ENCODE data around the gene RPS27. TPM values are rescaled to one million over a fixed set of nuclear protein-coding genes. Genes with fewer than 3 reads are reported as not detected.

Gene RPS27
- total and polyA plus RNA-seq, 10 of the 15 experiments (the other 5 are each of a cell fraction or from before 2014, with no cell fraction given), result 2,708 to 14,234 (median 8,874) TPM

- intact Hi-C loops (cut with micrococcal nuclease; ENCODE audit: unreplicated experiment) (loop anchor here (1.0 to 5.0 kb wide), 3 partner anchors 23 to 161 kb away; no protein-coding TSS in a partner anchor), in situ Hi-C loops (cut with MboI) (no loop called here)
- peaks cover 36% of the 10 kb centered on the region for H3K79me2 ChIP-seq (ENCODE audit: control insufficient read depth, insufficient read depth, low read length)
- TSS peak; percentile 64 for BruUV-seq (replicated peaks)
- SMC1A ChIA-PET (ENCODE audit: uncharacterized antibody, unreplicated experiment), result interaction anchor here (0.9 to 7.7 kb wide), 14 partner anchors 9 to 292 kb away, joined by 3 to 82 read pairs (median 8); partner anchors contain the start of genes CRTC2, DENND4B, GATAD2B and JTB
- RAD21 ChIA-PET (ENCODE audit: unreplicated experiment), result interaction anchor here (0.8 to 6.4 kb wide), 11 partner anchors 9 to 208 kb away, joined by 3 to 42 read pairs (median 4); partner anchors contain the start of genes CRTC2, DENND4B, JTB and RAB13
- 0 out of 4 replicates have a peak, but pooled peaks of 1 of the 2 experiments have one; percentile 10 for TF ChIP-seq EP300 (IDR thresholded peaks at IDR 0.05; ENCODE audit: borderline replicate concordance in 1 of 2, control insufficient read depth in 1 of 2, low read depth in 2 of 2, low read length in 2 of 2)
- peak; percentile 45 for TF ChIP-seq NKRF (conservative IDR thresholded peaks at IDR 0.05)
- no peak for TF ChIP-seq POU2F2 (IDR thresholded peaks at IDR 0.05; ENCODE audit: borderline replicate concordance, low read depth, low read length)
- no peak for TF ChIP-seq IKZF1 (conservative IDR thresholded peaks at IDR 0.05)
- H3K4me1 ChIP-seq (ENCODE audit: control insufficient read depth, insufficient read depth, low read length), result peaks cover 19% of the 10 kb centered on the region
- no peaks in the 10 kb centered on the region for H3K9me3 ChIP-seq (replicated peaks; ENCODE audit: control insufficient read depth, insufficient read depth, low read length)
- H3K4me3 ChIP-seq, result peak overlapping the region; percentile 92
- H3K36me3 ChIP-seq (ENCODE audit: control insufficient read depth in 2 of 2, insufficient read depth in 2 of 2, low read length in 1 of 2), result 0 out of 4 replicates have a peak, but pooled peaks cover 0 to under 1% of the 10 kb centered on the region in 2 experiments
- H4K20me1 ChIP-seq (ENCODE audit: control insufficient read depth, insufficient read depth), result no peaks in the 10 kb centered on the region
- peak overlapping the region; percentile 91 for H3K4me2 ChIP-seq (ENCODE audit: control insufficient read depth, insufficient read depth)
- H3K27ac ChIP-seq (ENCODE audit: control insufficient read depth, insufficient read depth), result peak overlapping the region; percentile 91
- peak overlapping the region; percentile 90 for H2AFZ ChIP-seq (ENCODE audit: control insufficient read depth, low read depth, low read length)
- DNase-seq (ENCODE audit: low read depth, low spot score) (no peak), ATAC-seq (no peak), FAIRE-seq (no peak)
- POLR2A ChIA-PET, result interaction anchor here (0.6 to 10.0 kb wide), 11 partner anchors 9 to 369 kb away, joined by 3 to 132 read pairs (median 6); partner anchors contain the start of genes CRTC2, DENND4B, GATAD2B and JTB
- no peaks in the 10 kb centered on the region for H3K27me3 ChIP-seq (replicated peaks in 1 of 2; ENCODE audit: control insufficient read depth in 2 of 2, insufficient read depth in 2 of 2, low read length in 1 of 2)
- peak overlapping the region; percentile 94 for H3K9ac ChIP-seq (ENCODE audit: control insufficient read depth, insufficient read depth, low read length)
- CTCF ChIA-PET, result interaction anchor here (0.5 to 7.1 kb wide), 12 partner anchors 9 to 395 kb away, joined by 3 to 64 read pairs (median 14); partner anchors contain the start of genes DENND4B, GATAD2B, JTB and RAB13
- 0% methylated on average over 8 of the region's 8 CpGs for WGBS (ENCODE audit: insufficient coverage, insufficient replicate concordance, low lambda C conversion rate, missing lambda C conversion rate)
Measured at GRCh38 chr1:153968000-153968363, 22.6 kb upstream of the RPS27 start.
